Measurements from ENCODE around the gene PPP6R2. TPM values are rescaled to one million over a fixed set of nuclear protein-coding genes. Genes with fewer than 3 reads are reported as not detected.

Gene PPP6R2
- total and polyA plus RNA-seq, 2 of the 8 experiments (the other 6 are each of a cell fraction or from before 2014, with no cell fraction given): 25.0 to 32.2 TPM

DNA sequence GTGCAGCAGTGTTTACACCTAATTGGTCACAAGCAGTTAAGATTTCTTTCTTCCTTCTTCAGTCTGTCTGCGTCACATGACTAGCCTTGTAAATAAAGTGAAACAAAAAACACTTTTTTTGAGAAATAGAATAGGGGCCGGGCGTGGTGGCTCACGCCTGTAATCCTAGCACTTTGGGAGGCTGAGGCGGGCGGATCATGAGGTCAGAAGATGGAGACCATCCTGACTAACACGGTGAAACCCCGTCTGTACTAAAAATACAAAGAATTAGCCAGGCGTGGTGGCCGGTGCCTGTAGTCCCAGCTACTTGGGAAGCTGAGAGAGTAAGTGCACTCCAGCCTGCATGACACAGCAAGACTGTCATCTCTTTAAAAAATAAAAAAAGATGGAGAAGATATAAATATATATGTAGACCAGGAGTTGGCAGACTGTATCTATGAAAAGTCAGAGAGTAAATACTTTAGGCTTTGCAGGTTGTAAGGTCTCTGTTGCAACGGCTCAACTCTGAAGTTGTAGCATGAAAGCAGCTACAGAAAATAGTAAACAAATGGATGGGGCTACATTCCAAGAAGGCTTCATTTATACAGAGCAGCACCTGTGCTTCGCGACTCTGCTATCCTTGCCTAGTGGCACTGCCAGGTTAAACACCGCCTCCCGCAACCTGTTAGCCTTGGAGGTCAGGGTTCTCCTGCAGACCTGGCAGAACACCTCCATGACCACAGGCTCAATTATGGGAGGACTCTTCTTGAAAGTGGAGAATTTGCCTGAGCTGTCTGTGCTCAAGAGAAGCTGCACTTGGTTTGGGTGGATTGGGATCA is 55.9 kb downstream of the PPP6R2 start:
- Histone ChIP-seq H3K27ac (ENCODE audit: low read depth, low read length) (no peak overlapping the region), H3K23me2 (ENCODE audit: low read depth, low read length) (no peaks in the 10 kb centered on the region), H2BK120ac (replicated peaks; ENCODE audit: low read depth, low read length) (no peak overlapping the region), H3K9ac (replicated peaks in 1 of 4; ENCODE audit: extremely low read depth in 1 of 4, low read depth in 3 of 4, low read length in 3 of 4) (no peak overlapping the region; a peak in 2 of 7 replicates), H2BK15ac (ENCODE audit: low read length) (no peak overlapping the region), H2BK5ac (ENCODE audit: low read depth, low read length) (no peak overlapping the region), H4K8ac (ENCODE audit: extremely low read depth, insufficient read depth, low read length) (no peak overlapping the region), H3K79me2 (ENCODE audit: control insufficient read depth in 1 of 2, insufficient read depth in 2 of 2, low read length in 2 of 2) (no peaks in the 10 kb centered on the region), H3K18ac (ENCODE audit: extremely low read depth, low read length) (no peak overlapping the region), H2BK12ac (ENCODE audit: low read depth, low read length) (no peak overlapping the region), H3K4me3 (ENCODE audit: extremely low read depth in 1 of 4, insufficient read depth in 2 of 4, low read depth in 3 of 4, low read length in 4 of 4) (no peak overlapping the region), H4K91ac (replicated peaks; ENCODE audit: insufficient read length, low read length) (no peak overlapping the region), H4K20me1 (replicated peaks in 1 of 2; ENCODE audit: control insufficient read depth in 1 of 2, insufficient read depth in 2 of 2, low read length in 2 of 2) (peaks cover 0 to 5% of the 10 kb centered on the region in 2 experiments), H2AK5ac (ENCODE audit: low read depth, low read length) (no peak overlapping the region), H3K36me3 (ENCODE audit: control insufficient read depth in 2 of 4, insufficient read depth in 4 of 4, low read length in 3 of 4) (peaks cover 0 to 4% (median 3%) of the 10 kb centered on the region in 4 experiments; a peak in 5 of 8 replicates), H3K9me3 (ENCODE audit: insufficient read depth in 2 of 2, low read depth in 1 of 2, low read length in 1 of 2) (no peaks in the 10 kb centered on the region), H2BK20ac (ENCODE audit: low read length) (no peak overlapping the region), H3K23ac (ENCODE audit: insufficient read length) (no peak overlapping the region), H3K4me1 (replicated peaks in 1 of 4; ENCODE audit: control insufficient read depth in 3 of 4, insufficient read depth in 4 of 4, low read length in 3 of 4) (peaks cover 0 to 13% (median 3%) of the 10 kb centered on the region in 4 experiments; a peak in 5 of 7 replicates), H3K4ac (replicated peaks; ENCODE audit: insufficient read length, low read depth, low read length) (no peak overlapping the region), H3K27me3 (replicated peaks in 1 of 4; ENCODE audit: control insufficient read depth in 3 of 4, extremely low read depth in 1 of 4, insufficient read depth in 3 of 4, low read length in 3 of 4) (no peaks in the 10 kb centered on the region), H2AFZ (ENCODE audit: low read length) (no peak overlapping the region), H3K56ac (replicated peaks; ENCODE audit: insufficient read length, low read depth, low read length) (no peak overlapping the region), H3K79me1 (ENCODE audit: low read depth, low read length) (peaks cover 2% of the 10 kb centered on the region; the same call in 1 of the 2 replicates), H3K14ac (ENCODE audit: insufficient read length) (no peak overlapping the region), H3K4me2 (ENCODE audit: insufficient read depth in 1 of 2, low read depth in 2 of 2, low read length in 2 of 2) (no peak overlapping the region), H4K5ac (ENCODE audit: insufficient read length, low read depth, low read length) (no peak overlapping the region)
- ChIA-PET POLR2A (ENCODE audit: partially characterized antibody) (no interaction called here), CTCF (ENCODE audit: partially characterized antibody) (interaction anchor here (0.8 to 2.3 kb wide), 17 partner anchors 9 to 176 kb away, joined by 3 to 10 read pairs (median 4); partner anchors contain the start of gene HDAC10)
- WGBS, 2 experiments (ENCODE audit: extremely low coverage in 1 of 2, insufficient coverage in 1 of 2, insufficient read length in 1 of 2, insufficient replicate concordance in 2 of 2, low coverage in 1 of 2, low lambda C conversion rate in 2 of 2, missing lambda C conversion rate in 1 of 2): 89% methylated on average over 15 of the region's 15 CpGs; no CpG with 5 or more reads in 1 of the 2 experiments
- FAIRE-seq (no peak), DNase-seq (ENCODE audit: low read depth in 1 of 2, low spot score in 2 of 2) (no peak)
- TF ChIP-seq EGR1 (IDR thresholded peaks at IDR 0.05; ENCODE audit: borderline replicate concordance, low read depth, low read length) (no peak), RBBP5 (IDR thresholded peaks at IDR 0.05; ENCODE audit: borderline replicate concordance, low read depth, low read length) (no peak), CREB1 (IDR thresholded peaks at IDR 0.05) (no peak)
